HG02973 (cell line): ENCODE measurements around the gene BAZ2B.

Source experiments
- ATAC-seq: cut with Tn5 transposase; IDR thresholded peaks from one replicate; pipeline ENCODE4 v1.9.1; 2021; ENCODE audit warnings: moderate library complexity; ENCODE audit not compliant: unreplicated experiment

BAZ2B gene

DNA sequence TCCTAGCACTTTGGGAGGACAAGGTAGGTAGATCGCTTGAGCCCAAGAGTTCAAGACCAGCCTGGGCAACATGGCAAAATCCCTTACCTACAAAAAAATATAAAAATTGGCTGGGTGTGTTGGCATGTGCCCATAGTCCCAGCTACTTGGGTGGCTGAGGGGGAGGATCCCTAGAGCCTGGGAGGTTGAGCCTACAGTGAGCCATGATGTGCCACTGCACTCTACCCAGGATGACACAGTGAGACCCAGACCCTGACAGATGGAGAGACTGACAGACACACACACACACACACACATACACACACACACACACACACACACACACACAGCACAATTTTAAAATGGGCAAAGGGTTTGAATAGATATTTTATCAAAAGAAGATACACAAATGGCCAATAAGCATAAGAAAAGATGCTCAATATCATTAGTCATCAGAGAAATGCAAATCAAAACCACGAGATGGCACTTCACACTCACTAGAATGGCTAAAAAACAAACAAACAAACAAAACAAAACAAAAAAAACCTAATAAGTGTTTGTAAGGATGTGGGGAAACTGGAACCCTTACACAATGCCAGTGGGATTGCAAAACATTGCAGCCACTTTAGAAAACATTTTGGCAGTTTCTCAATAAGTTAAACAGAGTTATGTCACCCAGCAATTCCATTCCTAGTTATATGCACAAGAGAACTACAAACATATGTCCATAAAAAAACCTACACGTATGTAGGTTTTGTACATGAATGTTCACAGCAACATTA, 42.3 kb downstream of the BAZ2B start:
- no peak for ATAC-seq

DNA sequence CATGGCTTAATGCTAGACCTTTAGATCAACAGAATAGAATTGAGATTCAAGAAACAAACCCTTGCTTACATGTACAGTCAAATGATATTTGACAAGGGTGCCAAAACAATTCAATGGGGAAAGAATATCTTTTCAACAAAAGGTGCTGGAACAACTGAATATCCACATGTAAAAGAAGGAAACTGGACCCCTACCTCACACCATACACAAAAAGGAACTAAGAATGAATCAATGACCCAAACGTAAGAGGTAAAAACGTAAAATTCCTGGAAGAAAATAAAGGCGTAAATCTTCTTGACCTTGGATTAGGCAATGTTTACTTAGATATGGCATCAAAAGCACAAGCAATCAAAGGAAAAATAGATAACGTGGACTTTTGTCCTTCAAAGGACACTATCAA, 43.1 kb downstream of the BAZ2B start:
- ATAC-seq, result no peak

- ATAC-seq, result no peak
Observed at GRCh38 chr2:159572459-159572858, 43.9 kb downstream of the BAZ2B start.

- no peak for ATAC-seq
Observed at GRCh38 chr2:159571540-159572260, 44.6 kb downstream of the BAZ2B start.

- no peak for ATAC-seq
Observed at GRCh38 chr2:159564081-159564480, 52.3 kb downstream of the BAZ2B start.

DNA sequence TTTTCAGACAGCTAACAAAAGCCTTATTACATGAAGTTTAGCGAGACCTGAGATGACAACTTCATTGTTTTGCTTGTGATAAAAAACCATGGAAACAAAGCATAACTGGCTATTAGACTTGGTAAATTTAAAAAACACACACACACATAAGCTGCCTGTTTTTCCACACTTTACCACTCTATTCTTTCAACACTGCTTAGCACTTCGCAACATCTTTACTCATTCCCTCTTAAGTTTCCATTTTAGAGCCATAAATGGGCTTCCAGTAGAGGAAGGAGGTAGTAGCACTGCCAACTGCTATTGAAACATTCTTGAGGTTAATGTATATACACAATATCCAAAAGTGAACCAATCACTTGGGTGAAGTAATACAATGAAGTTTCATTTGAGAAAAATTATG, 54.1 kb downstream of the BAZ2B start:
- no peak for ATAC-seq

GRCh38 chr2:159561786-159562185, 54.6 kb downstream of the BAZ2B start:
- no peak for ATAC-seq

DNA sequence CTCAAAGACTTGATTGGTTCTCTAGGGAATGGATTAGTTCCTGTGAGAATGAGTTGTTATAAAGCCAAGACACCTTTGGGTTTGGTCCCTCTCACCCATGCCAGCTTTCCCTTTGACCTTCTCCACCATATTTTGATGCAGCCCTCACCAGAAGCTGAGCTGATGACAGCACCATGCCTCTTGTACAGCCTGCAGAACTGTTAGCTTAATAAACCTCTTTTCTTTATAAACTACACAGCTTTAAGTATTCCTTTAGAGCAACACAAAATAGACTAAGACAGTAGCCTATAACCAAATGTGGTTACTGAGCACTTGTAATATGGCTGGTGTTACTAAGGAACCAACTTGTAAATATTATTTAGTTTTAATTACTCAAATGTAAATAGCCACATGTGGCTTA, 55.1 kb downstream of the BAZ2B start:
- no peak for ATAC-seq

DNA sequence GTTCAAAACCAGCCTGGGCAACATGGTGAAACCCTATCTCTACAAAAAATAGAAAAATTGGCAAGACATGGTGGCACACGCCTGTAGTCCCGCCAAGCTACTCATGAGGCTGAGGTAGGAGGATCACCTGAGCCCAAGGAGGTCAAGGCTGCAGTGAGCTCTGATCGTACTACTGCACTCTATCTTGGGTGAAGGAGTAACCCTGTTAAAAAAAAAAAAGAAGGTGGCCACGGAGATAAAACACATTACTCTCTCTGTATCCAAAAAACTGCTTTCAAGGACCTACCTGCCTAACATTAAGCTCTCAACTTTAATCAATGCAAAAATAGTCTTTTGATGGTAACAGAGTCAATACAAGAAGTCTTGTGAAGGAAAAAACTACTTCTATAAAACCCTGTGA, 57.3 kb downstream of the BAZ2B start:
- no peak for ATAC-seq

- no peak for ATAC-seq
Observed at GRCh38 chr2:159558479-159558878, 57.9 kb downstream of the BAZ2B start.

- ATAC-seq, result no peak
Observed at GRCh38 chr2:159557437-159558034, 58.8 kb downstream of the BAZ2B start.

DNA sequence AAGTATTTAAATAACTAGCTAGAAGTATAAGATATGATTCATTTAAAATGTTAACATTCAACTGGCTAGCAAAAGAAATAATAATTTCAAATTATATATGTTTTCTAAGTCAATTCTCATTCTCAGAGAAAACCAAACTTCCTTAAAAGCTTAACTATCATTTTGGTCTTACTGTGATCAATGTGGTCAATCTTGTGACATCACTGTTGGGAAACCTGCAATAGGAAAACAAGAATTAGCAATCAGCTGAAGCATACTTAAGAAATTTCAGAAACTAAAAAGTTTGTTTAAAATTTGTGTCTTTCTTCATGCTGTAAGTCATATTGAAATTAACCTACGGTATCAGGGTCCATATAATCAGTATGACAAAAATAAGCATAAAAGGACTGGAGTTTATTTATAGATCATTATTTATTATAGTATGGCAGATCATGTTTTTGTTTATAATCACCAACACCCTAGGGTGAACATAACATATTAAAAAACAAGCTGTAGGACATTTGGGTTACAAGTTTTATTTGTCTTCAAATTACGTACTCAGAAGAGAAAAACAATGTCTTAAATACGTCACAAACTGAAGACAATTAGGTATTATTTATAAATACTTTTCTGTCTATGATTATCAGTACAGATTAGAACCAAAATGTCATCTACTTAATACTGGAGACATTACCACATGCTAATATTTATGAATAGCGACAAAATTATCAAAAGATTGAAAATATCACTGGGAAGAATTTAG, 60.5 kb downstream of the BAZ2B start:
- no peak for ATAC-seq

DNA sequence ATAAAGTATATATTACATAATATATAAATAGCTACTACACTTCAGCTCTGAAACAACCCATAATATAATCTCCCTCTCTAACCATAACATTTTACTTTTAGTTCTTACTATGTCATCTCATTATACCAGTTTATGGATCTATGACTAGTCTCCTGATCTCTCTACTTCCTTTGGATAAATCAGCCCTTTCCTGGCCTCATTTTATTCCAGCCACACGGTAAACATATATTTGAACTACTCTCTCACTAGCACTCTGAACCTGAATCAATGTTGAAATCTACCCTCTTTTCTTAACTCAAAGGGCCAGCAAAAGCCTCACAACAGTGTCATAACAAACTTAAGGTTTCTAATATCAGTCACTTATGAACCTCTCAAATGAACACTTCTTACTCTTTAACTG, 62.6 kb downstream of the BAZ2B start:
- ATAC-seq, result no peak

DNA sequence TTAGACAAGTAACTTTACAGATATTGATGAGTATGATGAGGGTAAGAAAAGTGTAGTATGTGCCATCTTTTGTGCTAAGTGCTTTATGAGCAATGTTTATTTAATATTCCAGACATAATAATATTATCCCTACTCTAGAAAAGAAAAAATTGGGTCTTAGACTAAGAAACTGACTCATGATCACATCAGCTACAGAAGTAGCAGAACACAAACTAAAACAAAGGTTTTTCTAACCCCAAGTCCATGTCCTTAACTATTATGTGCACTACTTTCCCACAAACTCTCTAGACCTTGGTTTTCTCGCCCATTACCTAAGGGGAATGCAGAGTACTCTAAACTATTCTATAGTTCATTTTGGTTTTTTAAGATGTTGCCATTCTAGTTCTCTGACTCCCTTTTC, 64.5 kb downstream of the BAZ2B start:
- ATAC-seq, result no peak

- ATAC-seq, result no peak
Observed at GRCh38 chr2:159550231-159550630, 66.1 kb downstream of the BAZ2B start.

DNA sequence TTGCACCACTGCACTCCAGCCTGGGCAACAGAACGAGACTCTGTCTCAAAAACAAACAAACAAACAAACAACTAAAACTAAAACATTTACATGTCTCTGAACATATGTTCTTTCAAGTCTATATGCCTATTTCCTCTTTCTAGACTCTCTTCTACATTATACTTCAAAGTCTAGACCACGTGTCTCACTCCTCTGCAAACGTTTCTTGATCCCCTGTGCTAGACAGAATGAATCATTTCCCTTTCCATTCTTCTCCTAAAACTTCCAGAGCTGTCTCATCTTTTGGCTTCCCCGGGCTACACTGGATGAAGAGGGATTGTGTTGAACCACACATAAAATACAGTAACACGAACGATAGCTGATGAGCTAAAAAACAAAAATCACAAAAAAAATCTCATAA, 67.1 kb downstream of the BAZ2B start:
- no peak for ATAC-seq

DNA sequence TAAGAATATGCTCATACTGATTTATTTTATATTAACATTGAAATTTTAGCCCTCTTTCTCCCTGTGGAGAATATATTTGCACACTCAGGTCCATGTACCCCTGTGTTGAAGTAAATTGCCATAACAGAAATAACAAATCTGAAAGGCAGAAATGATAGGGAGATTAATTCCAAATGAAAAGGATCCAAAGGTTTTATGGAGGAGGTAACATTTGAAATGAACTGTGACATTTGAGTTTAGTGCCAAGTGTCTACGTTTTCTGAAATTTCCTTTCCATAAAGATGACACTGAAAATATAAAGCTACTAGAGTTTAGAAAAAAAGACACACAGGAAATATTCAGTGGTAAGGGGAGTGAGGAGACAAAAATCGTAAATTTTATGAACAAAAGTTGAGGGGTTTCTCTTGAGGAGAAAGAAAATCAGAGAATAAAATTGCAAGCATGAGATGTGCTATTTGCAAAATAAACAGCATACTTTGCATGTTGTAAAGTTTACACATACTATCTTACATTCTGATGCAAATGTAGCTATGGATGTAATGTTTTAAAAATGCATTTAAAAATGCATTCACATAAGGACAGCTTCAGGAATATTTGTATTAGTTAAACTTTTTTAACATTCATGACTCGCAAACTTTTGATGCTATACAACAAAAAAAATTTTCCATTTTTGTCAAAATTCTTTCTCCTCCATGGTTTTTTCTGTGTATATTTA, 69.5 kb downstream of the BAZ2B start:
- ATAC-seq, result no peak

- no peak for ATAC-seq
Observed at GRCh38 chr2:159546039-159546438, 70.3 kb downstream of the BAZ2B start.

DNA sequence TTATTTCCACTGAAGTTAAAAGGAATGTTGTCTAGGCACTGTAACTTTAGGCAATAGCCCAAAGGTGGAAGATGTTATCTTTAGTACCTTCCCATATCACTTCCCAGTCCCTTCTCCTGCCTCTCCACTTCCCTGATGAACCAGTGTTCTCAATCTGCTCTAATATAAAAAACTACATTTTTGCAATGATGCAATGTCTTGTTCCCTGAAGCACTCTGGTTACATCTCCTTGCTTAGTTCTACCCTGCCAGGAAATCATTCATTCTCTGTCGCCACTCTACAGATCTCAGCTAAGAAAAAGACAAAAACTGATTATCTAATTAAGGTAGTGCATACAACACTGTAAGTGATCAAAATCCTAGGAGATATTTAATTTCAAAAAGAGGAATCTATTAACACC, 71.3 kb downstream of the BAZ2B start:
- no peak for ATAC-seq

- ATAC-seq, result no peak
Observed at GRCh38 chr2:159542101-159542500, 74.2 kb downstream of the BAZ2B start.

GRCh38 chr2:159539701-159540100, 76.6 kb downstream of the BAZ2B start:
- ATAC-seq, result no peak
